Vagina (tissue), 2 donors: Measurements from ENCODE around the gene KATNA1. TPM values are rescaled to one million over a fixed set of nuclear protein-coding genes. Genes with fewer than 3 reads are reported as not detected.

Experiments used
- DNase-seq, 2 donors: peaks; one replicate each; pipeline ENCODE4 v3.0.0-alpha.2; 2017; ENCODE audit errors: extremely low spot score in 2 of 2
- H3K27ac ChIP-seq: fragments of 200-600 bp; sonication (generic); one replicate; pipeline ENCODE4 v1.5.1; 2019
- H3K27me3 ChIP-seq: fragments of 200-600 bp; sonication (generic); one replicate; pipeline ENCODE4 v1.5.1; 2019
- H3K36me3 ChIP-seq, 2 donors: fragments of 200-600 bp; sonication (generic); one replicate each; pipeline ENCODE4 v1.5.1; 2017 to 2019
- H3K4me1 ChIP-seq: fragments of 200-600 bp; sonication (generic); one replicate; pipeline ENCODE4 v1.5.1; 2019
- H3K4me3 ChIP-seq, 2 donors: fragments of 200-600 bp; sonication (generic); 1 replicate in 1 of 2; 2 replicates in 1 of 2; pipeline ENCODE4 v1.5.1; 2016 to 2019
- H3K9me3 ChIP-seq: fragments of 200-600 bp; sonication (generic); one replicate; pipeline ENCODE4 v1.5.1; 2019
- POLR2A ChIP-seq, 2 donors: fragments of 450-650 bp; IDR thresholded peaks; one replicate each; pipeline ENCODE4 v1.6.1; 2017; ENCODE audit warnings: antibody characterized with exemption in 2 of 2, mild to moderate bottlenecking in 2 of 2, moderate library complexity in 2 of 2
- POLR2AphosphoS5 ChIP-seq, 2 donors: sonication (generic); formaldehyde crosslinking; IDR thresholded peaks; one replicate each; pipeline ENCODE4 v1.9.0; 2017; ENCODE audit warnings: antibody characterized with exemption in 2 of 2, mild to moderate bottlenecking in 2 of 2, low read depth in 1 of 2; ENCODE audit not compliant: insufficient read depth in 1 of 2
- intact Hi-C: fragments of 100-400 bp; cut with DNase I; formaldehyde crosslinking; loops from one replicate; pipeline ENCODE4 v1.15.1; 2023
- small RNA-seq: library from RNA; depleted of rRNA; stranded (forward); fragments of <200 nt; gene quantifications from one replicate; pipeline ENCODE3, GENCODE V24; 2016
- total RNA-seq: library from RNA; depleted of rRNA; stranded (reverse); fragments of >200 nt; gene quantifications from one replicate; pipeline ENCODE4 v1.2.3, GENCODE V29; 2016
- TF ChIP-seq, protein P1 (sequence below), 3 experiments: fragments of 450-650 bp in 2 of 3; fragments of 200-600 bp in 1 of 3; sonication (generic) in 1 of 3; IDR thresholded peaks; one replicate each; pipeline ENCODE4 v1.5.1; 2017 to 2019; ENCODE audit warnings: antibody characterized with exemption in 3 of 3, mild to moderate bottlenecking in 2 of 3, moderate library complexity in 2 of 3

The KATNA1 gene
- total RNA-seq, 1 donor from 2014 or later: 18.7 TPM

DNA sequence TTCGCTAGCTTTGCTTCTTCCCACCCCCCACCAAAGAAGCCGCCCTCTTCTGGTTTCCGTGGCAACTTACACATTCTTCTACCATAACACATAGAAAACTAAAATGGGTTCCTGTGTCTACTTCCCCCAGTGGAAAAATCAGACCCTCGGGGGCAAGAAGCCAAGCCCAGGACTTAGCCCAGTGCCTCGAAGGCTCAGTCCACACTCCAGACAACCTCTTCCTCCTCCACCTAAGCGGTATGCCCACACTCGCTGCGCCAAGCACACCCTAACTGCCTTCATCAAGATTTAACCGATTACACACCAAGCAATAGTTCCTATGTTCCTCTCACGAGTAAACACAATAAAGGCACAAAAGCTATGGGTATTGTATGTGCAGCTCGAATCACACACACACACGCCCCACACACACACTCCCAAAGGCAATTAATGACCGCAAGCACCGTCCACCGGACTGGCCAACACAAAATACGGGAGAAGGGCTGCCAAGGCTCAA lies 103.2 kb downstream of the KATNA1 start:
- peaks cover 31% of the 10 kb centered on the region for H3K4me1 ChIP-seq
- peak in 1 of 2 donors; percentile 87 for DNase-seq
- intact Hi-C loops: no loop called here
- peak overlapping the region; percentile 96 for H3K27ac ChIP-seq
- H3K36me3 ChIP-seq: peaks cover 0 to 8% of the 10 kb centered on the region in 2 donors
- H3K4me3 ChIP-seq: peak overlapping the region; percentile 89 to 92
- H3K27me3 ChIP-seq: no peaks in the 10 kb centered on the region
- TF ChIP-seq POLR2A (IDR thresholded peaks at IDR 0.05) (no peak), POLR2AphosphoS5 (IDR thresholded peaks at IDR 0.05; ENCODE audit: insufficient read depth in 1 of 2, low read depth in 1 of 2) (no peak)
- TF ChIP-seq, protein P1, sequence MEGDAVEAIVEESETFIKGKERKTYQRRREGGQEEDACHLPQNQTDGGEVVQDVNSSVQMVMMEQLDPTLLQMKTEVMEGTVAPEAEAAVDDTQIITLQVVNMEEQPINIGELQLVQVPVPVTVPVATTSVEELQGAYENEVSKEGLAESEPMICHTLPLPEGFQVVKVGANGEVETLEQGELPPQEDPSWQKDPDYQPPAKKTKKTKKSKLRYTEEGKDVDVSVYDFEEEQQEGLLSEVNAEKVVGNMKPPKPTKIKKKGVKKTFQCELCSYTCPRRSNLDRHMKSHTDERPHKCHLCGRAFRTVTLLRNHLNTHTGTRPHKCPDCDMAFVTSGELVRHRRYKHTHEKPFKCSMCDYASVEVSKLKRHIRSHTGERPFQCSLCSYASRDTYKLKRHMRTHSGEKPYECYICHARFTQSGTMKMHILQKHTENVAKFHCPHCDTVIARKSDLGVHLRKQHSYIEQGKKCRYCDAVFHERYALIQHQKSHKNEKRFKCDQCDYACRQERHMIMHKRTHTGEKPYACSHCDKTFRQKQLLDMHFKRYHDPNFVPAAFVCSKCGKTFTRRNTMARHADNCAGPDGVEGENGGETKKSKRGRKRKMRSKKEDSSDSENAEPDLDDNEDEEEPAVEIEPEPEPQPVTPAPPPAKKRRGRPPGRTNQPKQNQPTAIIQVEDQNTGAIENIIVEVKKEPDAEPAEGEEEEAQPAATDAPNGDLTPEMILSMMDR (IDR thresholded peaks at IDR 0.05): no peak
- H3K9me3 ChIP-seq: no peaks in the 10 kb centered on the region

Small RNA genes lying within 50 kb of the gene (small RNA-seq; reads per million reads assigned to genes)
- gene RF00019 (not detected), gene RF00410 (not detected)

Other genes with a start within 250 kb of the KATNA1 start
- gene SUMO4, start 248.5 kb downstream of the KATNA1 start, total RNA-seq: 3.9 TPM
- gene ZC3H12D, start 163.7 kb downstream of the KATNA1 start, total RNA-seq: 2.2 TPM
- 20.1 TPM for gene PPIL4, start 102.7 kb downstream of the KATNA1 start, total RNA-seq
- gene GINM1, start 82.3 kb downstream of the KATNA1 start, total RNA-seq: 36.1 TPM
- 28.0 TPM for gene LATS1, start 69.4 kb upstream of the KATNA1 start, total RNA-seq
- gene NUP43, start 97.8 kb upstream of the KATNA1 start, total RNA-seq: 25.0 TPM
- gene PCMT1, start 101.0 kb upstream of the KATNA1 start, total RNA-seq: 105 TPM
- gene LRP11, start 215.6 kb upstream of the KATNA1 start, total RNA-seq: 35.1 TPM
- gene RAET1E, start 249.4 kb upstream of the KATNA1 start, total RNA-seq: 27.5 TPM